Right lobe of liver (tissue), 6 donors: ENCODE data around the gene PHACTR2. TPM values are rescaled to one million over a fixed set of nuclear protein-coding genes. Genes with fewer than 3 reads are reported as not detected.

Experiments used
- ATAC-seq, 4 donors: fragments of 200-7000 bp; cut with Tn5 transposase; one replicate each; pipeline ENCODE4 v1.9.1; 2020; ENCODE audit warnings: mild to moderate bottlenecking in 4 of 4, moderate library complexity in 4 of 4
- DNase-seq, 3 donors: peaks; one replicate each; pipeline ENCODE4 v3.0.0-alpha.2; 2020
- H3K27ac ChIP-seq, 3 donors: fragments of 200-600 bp; one replicate each; pipeline ENCODE4 v1.8.0; 2022
- H3K27me3 ChIP-seq, 2 donors: fragments of 200-600 bp; one replicate each; pipeline ENCODE4 v1.8.0; 2022
- H3K36me3 ChIP-seq, 4 donors: fragments of 200-600 bp; sonication (generic) in 1 of 4; one replicate each; pipeline versions ENCODE4 v1.5.1 to v1.8.0; 2017 to 2022; ENCODE audit warnings: control low read depth in 1 of 4
- H3K4me1 ChIP-seq, 4 donors: fragments of 200-600 bp; sonication (generic) in 1 of 4; one replicate each; pipeline versions ENCODE4 v1.5.1 to v1.8.0; 2017 to 2022; ENCODE audit warnings: control low read depth in 1 of 4
- H3K4me3 ChIP-seq, 3 donors: fragments of 200-600 bp; one replicate each; pipeline ENCODE4 v1.8.0; 2022
- H3K9me3 ChIP-seq, 4 donors: fragments of 200-600 bp; sonication (generic) in 1 of 4; one replicate each; pipeline versions ENCODE4 v1.5.1 to v1.8.0; 2017 to 2022; ENCODE audit warnings: control low read depth in 1 of 4
- POLR2A ChIP-seq: fragments of 450-650 bp; IDR thresholded peaks from one replicate; pipeline ENCODE4 v1.6.1; 2017; ENCODE audit warnings: antibody characterized with exemption, mild to moderate bottlenecking
- WGBS: methylation state at CpG from one replicate; pipeline ENCODE4 v1.1.6; 2018; ENCODE audit warnings: low coverage, low lambda C conversion rate; ENCODE audit not compliant: insufficient coverage; ENCODE audit errors: missing lambda C conversion rate; 5-methylcytosine and 5-hydroxymethylcytosine counted together
- intact Hi-C, 2 donors: fragments of 100-400 bp; cut with DNase I; formaldehyde crosslinking; loops; one replicate each; pipeline versions ENCODE4 v1.11.2 to v1.14.1; 2022
- total RNA-seq, 6 experiments: library from RNA; depleted of rRNA in 2 of 6; stranded (reverse); fragments of >200 nt in 2 of 6; fragmentation: NEBNext Ultra II Directional in 3 of 6; extraction: Animal tissue kit (Norgen Biotek cat#: 25700) in 3 of 6; gene quantifications; one replicate each; pipeline versions ENCODE4 v1.1.0 to v1.2.4, GENCODE V29; 2016 to 2023
- TF ChIP-seq, protein P1 (sequence below), 4 donors: fragments of 200-600 bp in 3 of 4; fragments of 450-650 bp in 1 of 4; IDR thresholded peaks; one replicate each; pipeline versions ENCODE4 v1.5.1 to v1.8.0; 2016 to 2022; ENCODE audit warnings: antibody characterized with exemption in 4 of 4, mild to moderate bottlenecking in 2 of 4
- donor health status: DM: no; HTN: yes; CAD: no.
- donor health status: DM: no; HTN: no; CAD: no.
- donor health status: DM: no; HTN: no; CAD: no.
- donor health status: DM: no; HTN: yes; CAD: no.
- donor health status: DM: no; HTN: yes; CAD: no.

Gene PHACTR2
- total RNA-seq, 6 experiments from 2014 or later, result 14.0 to 62.7 (median 20.9) TPM

DNA sequence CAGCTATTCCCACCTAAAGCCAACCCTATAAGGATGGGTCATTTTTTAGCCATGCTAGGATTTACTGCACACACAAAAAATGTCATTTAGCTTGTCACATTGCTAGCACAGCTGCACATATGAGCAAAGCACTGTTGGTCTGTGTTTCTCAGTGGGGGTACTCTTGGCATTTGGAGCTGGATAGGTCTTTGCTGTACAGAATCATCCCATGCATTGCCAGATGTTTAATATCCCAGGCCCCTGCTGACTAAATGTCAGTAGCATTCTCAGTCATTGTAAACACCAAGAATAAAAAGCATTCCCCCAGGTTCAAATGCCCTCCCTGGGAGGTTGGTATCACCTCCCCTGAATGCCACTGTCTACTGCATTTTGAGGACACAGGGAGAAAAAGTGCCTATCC, 150.8 kb downstream of the PHACTR2 start:
- Histone ChIP-seq H3K4me3 (no peak overlapping the region), H3K4me1 (no peaks in the 10 kb centered on the region), H3K9me3 (no peaks in the 10 kb centered on the region), H3K27ac (no peak overlapping the region), H3K27me3 (no peaks in the 10 kb centered on the region), H3K36me3 (peaks cover 0 to 5% (median 0%) of the 10 kb centered on the region in 4 donors)
- intact Hi-C loops, result no loop called here
- no peak for ATAC-seq
- TF ChIP-seq POLR2A, result no peak
- DNase-seq, result no peak

DNA sequence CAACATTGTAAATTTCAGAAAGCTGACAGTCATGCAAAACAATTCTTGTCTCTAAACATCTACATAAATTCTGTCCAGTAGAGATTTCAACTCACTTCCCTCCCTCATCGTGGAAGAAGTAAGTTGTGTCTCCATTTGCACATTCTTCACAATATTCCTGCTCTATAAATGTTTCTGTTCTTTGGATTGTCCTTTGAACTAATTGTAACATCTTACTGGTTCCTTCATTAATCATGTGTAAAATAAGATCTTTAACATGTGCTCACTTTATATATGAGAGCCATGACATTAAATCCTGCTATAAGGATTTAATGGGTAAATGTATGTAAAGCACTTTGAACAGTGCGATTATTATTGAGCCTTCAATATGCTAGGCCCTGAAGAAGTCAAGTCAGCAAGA, 158.4 kb downstream of the PHACTR2 start:
- Histone ChIP-seq H3K4me3 (no peak overlapping the region), H3K9me3 (no peaks in the 10 kb centered on the region), H3K27me3 (no peaks in the 10 kb centered on the region), H3K27ac (no peak overlapping the region), H3K36me3 (no peaks in the 10 kb centered on the region), H3K4me1 (no peaks in the 10 kb centered on the region)
- DNase-seq (no peak), ATAC-seq (no peak)
- 76% methylated on average over 2 of the region's 2 CpGs for WGBS
- intact Hi-C loops, result no loop called here
- TF ChIP-seq, protein P1, sequence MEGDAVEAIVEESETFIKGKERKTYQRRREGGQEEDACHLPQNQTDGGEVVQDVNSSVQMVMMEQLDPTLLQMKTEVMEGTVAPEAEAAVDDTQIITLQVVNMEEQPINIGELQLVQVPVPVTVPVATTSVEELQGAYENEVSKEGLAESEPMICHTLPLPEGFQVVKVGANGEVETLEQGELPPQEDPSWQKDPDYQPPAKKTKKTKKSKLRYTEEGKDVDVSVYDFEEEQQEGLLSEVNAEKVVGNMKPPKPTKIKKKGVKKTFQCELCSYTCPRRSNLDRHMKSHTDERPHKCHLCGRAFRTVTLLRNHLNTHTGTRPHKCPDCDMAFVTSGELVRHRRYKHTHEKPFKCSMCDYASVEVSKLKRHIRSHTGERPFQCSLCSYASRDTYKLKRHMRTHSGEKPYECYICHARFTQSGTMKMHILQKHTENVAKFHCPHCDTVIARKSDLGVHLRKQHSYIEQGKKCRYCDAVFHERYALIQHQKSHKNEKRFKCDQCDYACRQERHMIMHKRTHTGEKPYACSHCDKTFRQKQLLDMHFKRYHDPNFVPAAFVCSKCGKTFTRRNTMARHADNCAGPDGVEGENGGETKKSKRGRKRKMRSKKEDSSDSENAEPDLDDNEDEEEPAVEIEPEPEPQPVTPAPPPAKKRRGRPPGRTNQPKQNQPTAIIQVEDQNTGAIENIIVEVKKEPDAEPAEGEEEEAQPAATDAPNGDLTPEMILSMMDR (IDR thresholded peaks at IDR 0.05), result no peak
- TF ChIP-seq POLR2A, result no peak

DNA sequence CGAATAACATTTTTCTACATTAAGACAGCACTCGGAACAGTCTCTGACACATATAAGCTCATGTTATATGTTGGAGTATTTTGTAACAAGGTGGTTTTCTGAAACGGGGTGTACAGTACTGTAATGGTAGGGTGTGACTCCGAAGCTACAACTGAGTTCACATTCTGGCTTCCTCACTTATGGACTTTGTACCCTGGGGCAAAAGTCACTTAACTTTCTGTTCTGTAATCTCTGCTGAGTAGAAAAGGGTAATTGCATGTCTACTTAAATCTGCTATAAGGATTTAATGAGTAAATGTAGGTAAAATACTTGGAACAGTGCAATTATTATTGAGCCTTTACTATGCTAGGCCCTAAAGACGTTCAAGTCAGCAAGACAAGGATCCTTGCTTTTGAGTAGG, 160.6 kb downstream of the PHACTR2 start:
- ATAC-seq (peak in 2 of 4 donors; percentile 16 to 30), DNase-seq (no peak)
- 60% methylated on average over 5 of the region's 5 CpGs for WGBS

DNA sequence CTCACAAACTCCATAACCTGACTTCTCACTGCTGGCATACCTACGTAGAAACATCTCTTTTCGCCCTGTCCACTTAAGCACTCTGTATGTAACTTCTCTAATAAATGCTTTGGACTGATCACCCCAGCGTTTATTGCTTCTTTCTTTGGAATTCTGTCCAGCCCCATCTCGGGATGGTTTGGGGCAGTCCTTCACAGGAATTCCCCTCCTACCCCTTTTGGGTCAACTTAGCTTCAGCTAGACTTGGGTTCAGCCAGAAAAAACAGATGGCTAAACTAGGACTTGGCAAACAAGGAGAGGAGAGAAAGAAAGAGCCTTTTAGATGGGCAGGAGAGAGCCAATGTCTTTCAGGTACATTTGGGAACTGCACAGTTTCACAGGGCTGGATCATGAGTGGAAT, 161.4 kb downstream of the PHACTR2 start:
- ATAC-seq, result no peak
- Histone ChIP-seq H3K9me3 (no peaks in the 10 kb centered on the region), H3K4me3 (no peak overlapping the region), H3K36me3 (no peaks in the 10 kb centered on the region), H3K4me1 (peaks cover 0 to 5% (median 1%) of the 10 kb centered on the region in 4 donors), H3K27me3 (no peaks in the 10 kb centered on the region), H3K27ac (no peak overlapping the region)
- 80% methylated on average over 4 of the region's 4 CpGs for WGBS
- no peak for DNase-seq
- no peak for TF ChIP-seq POLR2A
- TF ChIP-seq, protein P1 (IDR thresholded peaks at IDR 0.05), result no peak
- intact Hi-C loops, result no loop called here

More for the DNA sequence above, 160.6 kb downstream of the PHACTR2 start:
- H3K36me3 ChIP-seq, result no peaks in the 10 kb centered on the region
- H3K27me3 ChIP-seq, result no peaks in the 10 kb centered on the region
- H3K4me1 ChIP-seq, result no peaks in the 10 kb centered on the region
- no peaks in the 10 kb centered on the region for H3K9me3 ChIP-seq
- TF ChIP-seq, protein P1 (IDR thresholded peaks at IDR 0.05), result no peak
- no peak for TF ChIP-seq POLR2A
- H3K4me3 ChIP-seq, result no peak overlapping the region
- no peak overlapping the region for H3K27ac ChIP-seq
- intact Hi-C loops, result no loop called here

DNA sequence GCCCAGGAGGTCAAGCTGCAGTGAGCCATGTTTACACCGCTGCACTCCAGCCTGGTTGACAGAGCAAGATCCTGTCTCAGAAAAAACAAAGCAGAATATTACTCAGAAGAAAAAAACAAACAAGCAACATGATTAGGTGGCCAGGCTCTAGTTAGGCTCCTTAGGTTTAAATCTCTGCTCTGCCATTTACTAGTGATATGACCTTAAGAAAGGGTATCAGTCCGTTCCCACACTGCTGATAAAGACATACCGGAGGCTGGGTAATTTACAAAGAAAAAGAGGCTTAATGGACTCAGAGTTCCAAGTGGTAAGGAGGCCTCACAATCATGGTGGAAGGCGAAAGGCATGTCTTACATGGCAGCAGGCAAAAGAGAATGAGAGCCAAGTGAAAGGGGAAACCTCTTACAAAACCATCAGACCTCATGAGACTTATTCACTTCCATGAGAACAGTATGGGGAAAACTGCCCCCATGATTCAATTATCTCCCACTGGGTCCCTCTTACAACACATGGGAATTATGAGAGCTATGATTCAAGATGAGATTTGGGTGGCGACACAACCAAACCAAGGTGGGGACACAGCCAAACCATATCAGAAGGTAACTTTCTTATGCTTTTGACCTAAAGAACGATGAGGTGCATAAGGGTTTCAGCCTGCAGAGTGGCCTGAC, 163.0 kb downstream of the PHACTR2 start:
- Histone ChIP-seq H3K36me3 (peaks cover 0 to 10% (median 5%) of the 10 kb centered on the region in 4 donors), H3K27ac (no peak overlapping the region), H3K27me3 (no peaks in the 10 kb centered on the region), H3K4me1 (peaks cover 0 to 13% (median 7%) of the 10 kb centered on the region in 4 donors), H3K9me3 (no peaks in the 10 kb centered on the region), H3K4me3 (no peak overlapping the region)
- WGBS, result 87% methylated on average over 6 of the region's 6 CpGs
- intact Hi-C loops, result no loop called here
- no peak for TF ChIP-seq POLR2A
- TF ChIP-seq, protein P1 (IDR thresholded peaks at IDR 0.05), result no peak
- no peak for ATAC-seq
- DNase-seq, result no peak
